IPS DF 6.9 (cell line): ENCODE data around the gene PLCB1.
"Not testable (repeated sequence)": the region's sequence is repeated elsewhere in the genome, so short reads cannot be mapped to it uniquely, and the experiment has no call there.

Experiments
- DNase-seq: peaks from one replicate; pipeline ENCODE4 v3.0.0-alpha.2; 2013; ENCODE audit warnings: low read depth, low spot score
- H3K27ac ChIP-seq: one replicate; pipeline ENCODE4 v1.5.1; 2013; ENCODE audit warnings: low read length, control low read depth
- H3K27me3 ChIP-seq: 2 replicates; pipeline ENCODE4 v1.6.1; 2013; ENCODE audit warnings: mild to moderate bottlenecking, low read length; ENCODE audit not compliant: control insufficient read depth, insufficient read depth
- H3K36me3 ChIP-seq: 2 replicates; pipeline ENCODE4 v1.6.1; 2013; ENCODE audit warnings: low read length; ENCODE audit not compliant: control insufficient read depth, insufficient read depth
- H3K4me1 ChIP-seq: 2 replicates; pipeline ENCODE4 v1.6.1; 2013; ENCODE audit warnings: low read length; ENCODE audit not compliant: control insufficient read depth, insufficient read depth
- H3K4me3 ChIP-seq: 2 replicates; pipeline ENCODE4 v1.5.1; 2013; ENCODE audit warnings: mild to moderate bottlenecking, low read length
- H3K9me3 ChIP-seq: 2 replicates; pipeline ENCODE4 v1.6.1; 2013; ENCODE audit warnings: low read length, inconsistent platforms; ENCODE audit not compliant: control insufficient read depth, insufficient read depth
- WGBS: extraction: QIAGEN DNeasy Blood & Tissue Kit; methylation state at CpG from one replicate; pipeline ENCODE4 v1.1.7; 2013; ENCODE audit warnings: mixed read lengths, missing lambda C conversion rate; ENCODE audit not compliant: insufficient read length, insufficient coverage; 5-methylcytosine and 5-hydroxymethylcytosine counted together

PLCB1 gene

GRCh38 chr20:8842525-8842924 lies 710.5 kb downstream of the PLCB1 start:
- no peaks in the 10 kb centered on the region for H3K27me3 ChIP-seq

GRCh38 chr20:8844179-8844578 lies 712.1 kb downstream of the PLCB1 start:
- WGBS, result no CpG with 5 or more reads among the region's 5 CpGs
- no peaks in the 10 kb centered on the region for H3K36me3 ChIP-seq
- no peaks in the 10 kb centered on the region for H3K27me3 ChIP-seq
- no peaks in the 10 kb centered on the region for H3K4me1 ChIP-seq
- H3K27ac ChIP-seq, result no peak overlapping the region
- no peaks in the 10 kb centered on the region for H3K9me3 ChIP-seq
- no peak for DNase-seq
- no peak overlapping the region for H3K4me3 ChIP-seq

More at GRCh38 chr20:8842525-8842924, 710.5 kb downstream of the PLCB1 start:
- no peak overlapping the region for H3K27ac ChIP-seq
- H3K36me3 ChIP-seq, result no peaks in the 10 kb centered on the region
- H3K4me1 ChIP-seq, result no peaks in the 10 kb centered on the region
- no peak overlapping the region for H3K4me3 ChIP-seq
- no peak for DNase-seq
- no CpG with 5 or more reads among the region's 13 CpGs for WGBS
- no peaks in the 10 kb centered on the region for H3K9me3 ChIP-seq

GRCh38 chr20:8849990-8850389 lies 717.9 kb downstream of the PLCB1 start:
- no peaks in the 10 kb centered on the region for H3K27me3 ChIP-seq
- DNase-seq, result no peak
- no peaks in the 10 kb centered on the region for H3K9me3 ChIP-seq
- no peak overlapping the region for H3K27ac ChIP-seq
- no peaks in the 10 kb centered on the region for H3K4me1 ChIP-seq
- WGBS, result no CpG with 5 or more reads among the region's 7 CpGs
- no peak overlapping the region for H3K4me3 ChIP-seq
- H3K36me3 ChIP-seq, result no peaks in the 10 kb centered on the region

GRCh38 chr20:8851446-8851845 lies 719.4 kb downstream of the PLCB1 start:
- no peaks in the 10 kb centered on the region for H3K36me3 ChIP-seq
- no peaks in the 10 kb centered on the region for H3K4me1 ChIP-seq
- H3K27me3 ChIP-seq, result no peaks in the 10 kb centered on the region
- H3K9me3 ChIP-seq, result no peaks in the 10 kb centered on the region
- no peak overlapping the region for H3K4me3 ChIP-seq
- no peak overlapping the region for H3K27ac ChIP-seq
- no peak for DNase-seq
- no CpG with 5 or more reads among the region's 1 CpG for WGBS

- DNase-seq, H3K9me3 ChIP-seq, H3K36me3 ChIP-seq, H3K4me3 ChIP-seq, H3K27me3 ChIP-seq, H3K4me1 ChIP-seq, H3K27ac ChIP-seq: not testable (repeated sequence)
- no CpG with 5 or more reads among the region's 2 CpGs for whole genome bisulfite sequencing
Observed at GRCh38 chr20:8851919-8852318, 719.9 kb downstream of the PLCB1 start.

- H3K4me1 ChIP-seq, H3K27me3 ChIP-seq, H3K27ac ChIP-seq, H3K4me3 ChIP-seq, H3K36me3 ChIP-seq, DNase-seq, H3K9me3 ChIP-seq: not testable (repeated sequence)
- no CpG with 5 or more reads among the region's 3 CpGs for WGBS
Observed at GRCh38 chr20:8853211-8853610, 721.1 kb downstream of the PLCB1 start.

GRCh38 chr20:8853805-8854338 lies 721.8 kb downstream of the PLCB1 start:
- no peaks in the 10 kb centered on the region for H3K36me3 ChIP-seq
- no peaks in the 10 kb centered on the region for H3K4me1 ChIP-seq
- H3K4me3 ChIP-seq, result no peak overlapping the region
- no peak overlapping the region for H3K27ac ChIP-seq
- no peaks in the 10 kb centered on the region for H3K27me3 ChIP-seq
- WGBS, result no CpG with 5 or more reads among the region's 6 CpGs
- no peaks in the 10 kb centered on the region for H3K9me3 ChIP-seq
- peak; percentile 45 for DNase-seq

- no peak overlapping the region for H3K4me3 ChIP-seq
- no CpG with 5 or more reads among the region's 12 CpGs for WGBS
Observed at GRCh38 chr20:8854571-8854970, 722.5 kb downstream of the PLCB1 start.

GRCh38 chr20:8855315-8855714 lies 723.2 kb downstream of the PLCB1 start:
- H3K4me3 ChIP-seq, result no peak overlapping the region
- no peaks in the 10 kb centered on the region for H3K27me3 ChIP-seq
- no peaks in the 10 kb centered on the region for H3K36me3 ChIP-seq
- no peak overlapping the region for H3K27ac ChIP-seq
- H3K9me3 ChIP-seq, result no peaks in the 10 kb centered on the region
- H3K4me1 ChIP-seq, result no peaks in the 10 kb centered on the region
- no peak for DNase-seq

More at GRCh38 chr20:8854571-8854970, 722.5 kb downstream of the PLCB1 start:
- H3K27ac ChIP-seq, result no peak overlapping the region
- H3K9me3 ChIP-seq, result no peaks in the 10 kb centered on the region
- no peaks in the 10 kb centered on the region for H3K36me3 ChIP-seq
- no peaks in the 10 kb centered on the region for H3K27me3 ChIP-seq
- DNase-seq, result no peak
- H3K4me1 ChIP-seq, result no peaks in the 10 kb centered on the region

GRCh38 chr20:8856668-8857067 lies 724.6 kb downstream of the PLCB1 start:
- Histone ChIP-seq H3K4me1 (no peaks in the 10 kb centered on the region), H3K9me3 (no peaks in the 10 kb centered on the region), H3K27ac (no peak overlapping the region), H3K4me3 (no peak overlapping the region), H3K36me3 (no peaks in the 10 kb centered on the region), H3K27me3 (no peaks in the 10 kb centered on the region)
- WGBS, result no CpG with 5 or more reads among the region's 1 CpG
- no peak for DNase-seq

- H3K4me3 ChIP-seq, result no peak overlapping the region
- no peak overlapping the region for H3K27ac ChIP-seq
- no peaks in the 10 kb centered on the region for H3K36me3 ChIP-seq
- peaks cover 1% of the 10 kb centered on the region; the same call in 1 of the 2 replicates for H3K4me1 ChIP-seq
- WGBS, result no CpG with 5 or more reads among the region's 4 CpGs
- no peaks in the 10 kb centered on the region for H3K27me3 ChIP-seq
- no peaks in the 10 kb centered on the region for H3K9me3 ChIP-seq
- no peak for DNase-seq
Observed at GRCh38 chr20:8858181-8858787, 726.2 kb downstream of the PLCB1 start.
